Stimulated activated CD8-positive, alpha-beta memory T cell treated with anti-CD3 and anti-CD28 coated beads, Interleukin-7, amount 100 ng/mL, for 4 hours (primary cell): Measurements from ENCODE around the gene PRM1.

Experiments
- DNase-seq, 2 donors: peaks; one replicate each; pipeline ENCODE4 v3.0.0-alpha.2; 2020; ENCODE audit warnings: low read depth in 2 of 2

Gene PRM1

GRCh38 chr16:11280616-11281522 lies at the start of gene PRM1:
Gene PRM1, minus strand, starts transcription at chr16:11281330. Its CDS starts 92 bp downstream, at chr16:11281238.
- no peak for DNase-seq

DNA sequence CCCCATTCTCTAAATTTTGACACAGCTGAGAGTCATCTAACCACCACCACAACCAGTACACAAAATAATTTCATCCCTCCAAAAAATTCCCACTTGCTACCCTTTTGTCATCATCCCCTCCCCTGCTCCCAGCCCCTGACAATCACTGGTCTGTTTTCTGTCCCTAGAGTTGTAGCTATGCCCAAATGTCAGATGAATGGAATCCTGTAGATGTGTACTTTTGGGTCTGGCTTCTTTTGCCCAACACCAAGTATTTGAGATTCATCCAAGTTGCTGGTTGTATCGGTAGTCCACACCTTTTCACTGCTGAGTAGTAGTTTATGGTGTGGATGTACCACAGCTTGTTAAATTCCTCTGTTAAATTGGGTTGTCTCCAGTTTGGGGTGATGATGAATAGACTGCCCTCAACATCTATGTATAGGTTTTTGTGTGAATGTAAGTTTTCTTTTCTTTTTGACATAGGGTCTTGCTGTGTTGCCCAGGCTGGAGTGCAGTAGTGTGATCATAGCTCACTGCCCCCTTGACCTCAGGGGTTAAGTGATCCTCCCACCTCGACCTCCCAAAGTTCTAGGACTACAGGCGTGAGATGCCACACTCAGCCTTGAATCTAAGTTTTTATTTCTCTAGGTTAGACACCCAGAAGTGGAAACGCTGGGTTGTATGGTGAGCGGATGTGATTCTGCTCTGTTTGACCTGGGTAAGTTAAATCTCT lies 49.6 kb upstream of the PRM1 start:
- no peak for DNase-seq

DNA sequence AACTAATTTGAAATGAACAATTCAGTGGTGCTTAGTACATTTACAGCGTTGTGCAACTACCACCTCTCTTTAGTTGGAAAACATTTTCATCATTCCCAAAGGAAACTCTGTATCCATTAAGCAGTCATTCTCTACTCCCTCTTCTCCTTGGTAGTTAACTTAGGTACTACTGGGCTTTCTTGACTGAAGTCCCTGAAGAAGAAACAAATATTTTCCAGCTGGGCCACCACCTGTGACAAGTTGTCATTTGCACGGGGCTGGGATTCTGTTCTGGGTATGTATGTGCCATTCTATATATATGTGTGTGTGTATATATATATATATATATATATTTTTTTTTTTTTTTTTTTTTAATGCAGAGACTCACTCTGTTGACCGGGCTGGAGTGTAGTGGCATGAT lies 48.8 kb upstream of the PRM1 start:
- no peak for DNase-seq

GRCh38 chr16:11329071-11329491 lies 48.0 kb upstream of the PRM1 start:
- DNase-seq: no peak

- peak; percentile 38 to 39 for DNase-seq
These were observed 47.3 kb upstream of the PRM1 start for GRCh38 chr16:11328172-11329070.

DNA sequence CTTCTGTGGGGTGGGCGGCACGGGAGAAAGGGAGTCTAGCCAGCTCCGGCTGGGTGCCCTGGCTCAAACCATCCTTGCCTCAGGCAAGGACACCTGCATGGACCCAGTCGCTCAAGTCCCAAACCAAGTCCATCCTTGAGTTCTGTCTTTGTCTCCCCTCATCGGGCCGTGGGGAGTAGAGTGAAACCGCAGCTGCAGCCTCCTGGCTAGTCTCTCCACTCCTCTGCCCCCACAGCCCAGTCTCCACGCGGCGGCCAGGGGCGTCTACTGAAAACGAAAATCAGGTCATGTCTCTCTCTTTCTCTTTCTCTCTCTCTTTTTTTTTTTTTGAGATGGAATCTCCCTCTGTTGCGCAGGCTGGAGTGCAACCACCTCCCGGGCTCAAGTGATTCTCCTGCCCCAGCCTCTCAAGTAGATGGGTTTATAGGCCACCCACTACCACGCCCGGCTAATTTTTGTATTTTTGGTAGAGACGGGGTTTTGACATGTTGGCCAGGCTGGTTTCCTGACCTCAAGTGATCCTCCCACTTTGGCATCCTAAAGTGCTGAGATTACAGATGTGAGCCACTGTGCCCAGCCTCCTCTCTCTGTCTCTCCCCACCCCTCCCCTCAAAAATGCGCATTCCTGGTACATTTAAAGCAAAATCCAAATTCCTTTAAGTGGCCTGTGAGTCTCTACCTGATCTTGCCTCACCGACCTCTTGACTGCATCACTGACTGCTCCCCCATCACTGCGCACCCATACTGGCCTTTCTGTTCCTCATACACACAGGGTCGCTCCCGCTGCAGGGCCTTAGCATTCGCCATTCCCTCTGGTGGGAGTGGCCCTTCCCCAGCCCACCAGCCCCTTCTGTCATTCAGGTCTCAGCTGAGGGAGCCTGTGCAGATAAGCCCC lies 46.4 kb upstream of the PRM1 start:
- no peak for DNase-seq

GRCh38 chr16:11326737-11327276 lies 45.7 kb upstream of the PRM1 start:
- DNase-seq: no peak

GRCh38 chr16:11326084-11326736 lies 45.1 kb upstream of the PRM1 start:
- DNase-seq: no peak

- no peak for DNase-seq
These were observed 44.4 kb upstream of the PRM1 start for GRCh38 chr16:11325404-11326083.

GRCh38 chr16:11323551-11324336 lies 42.6 kb upstream of the PRM1 start:
- DNase-seq: no peak

GRCh38 chr16:11322823-11323222 lies 41.7 kb upstream of the PRM1 start:
- DNase-seq: no peak

DNA sequence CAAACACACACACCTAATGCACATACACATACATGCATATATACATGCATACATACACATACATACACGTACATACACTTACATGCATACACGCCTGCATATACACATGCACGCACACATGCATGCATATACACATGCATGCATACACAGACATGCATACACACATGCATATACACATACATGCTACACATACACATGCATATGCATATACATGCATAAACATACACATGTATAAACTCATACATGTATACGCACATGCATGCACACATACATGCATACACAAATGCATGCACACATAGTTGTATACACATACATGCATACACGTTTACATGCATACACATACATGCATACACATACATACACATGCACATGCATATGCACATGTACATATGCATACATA lies 40.5 kb upstream of the PRM1 start:
- no peak for DNase-seq

DNA sequence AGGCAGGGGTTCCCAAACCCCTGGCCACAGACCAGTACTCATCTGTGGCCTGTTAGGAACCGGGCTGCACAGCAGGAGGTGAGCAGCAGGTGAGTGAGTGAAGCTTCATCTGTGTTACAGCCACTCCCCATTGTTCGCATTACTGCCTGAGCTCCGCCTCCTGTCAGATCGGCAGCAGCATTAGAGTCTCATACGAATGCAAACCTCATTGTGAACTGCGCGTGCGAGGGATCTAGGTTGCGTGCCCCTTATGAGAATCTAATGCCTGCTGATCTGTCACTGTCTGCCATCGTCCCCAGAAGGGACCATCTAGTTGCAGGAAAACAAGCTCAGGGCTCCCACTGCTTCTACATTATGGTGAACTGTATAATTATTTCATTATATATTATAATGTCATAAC lies 39.0 kb upstream of the PRM1 start:
- no peak for DNase-seq

DNA sequence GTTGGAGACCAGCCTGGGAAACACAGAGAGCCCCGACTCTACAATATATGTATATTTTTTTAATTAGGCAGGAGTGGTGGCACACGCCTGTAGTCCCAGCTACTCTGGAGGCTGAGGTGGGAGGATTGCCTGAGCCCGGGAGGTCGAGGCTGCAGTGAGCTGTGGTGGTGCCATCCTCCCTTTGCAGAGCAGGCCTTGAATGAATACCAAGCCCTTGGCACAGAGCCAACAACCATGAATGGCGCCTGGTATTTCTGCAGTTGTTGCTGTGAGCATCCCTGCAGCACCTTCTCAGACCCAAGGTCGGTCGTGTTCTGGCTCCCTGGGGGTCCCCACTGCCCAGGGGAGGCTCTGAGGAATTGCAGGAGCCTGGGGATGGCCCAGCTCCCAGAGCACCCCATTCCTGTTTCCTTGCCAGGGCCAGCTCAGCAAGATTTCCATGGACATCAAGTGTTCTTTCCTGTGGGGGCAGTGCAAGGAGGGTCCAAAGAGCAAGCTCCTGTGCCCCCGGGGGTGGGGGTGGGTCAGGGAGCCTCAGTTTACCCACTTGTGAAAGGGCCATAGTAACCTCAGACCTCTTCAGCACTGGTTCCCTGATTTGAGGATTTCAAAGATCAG lies 38.5 kb upstream of the PRM1 start:
- no peak for DNase-seq

- DNase-seq: no peak
These were observed 37.7 kb upstream of the PRM1 start for GRCh38 chr16:11318817-11319216.

GRCh38 chr16:11316331-11317015 lies 35.3 kb upstream of the PRM1 start:
- DNase-seq: no peak

DNA sequence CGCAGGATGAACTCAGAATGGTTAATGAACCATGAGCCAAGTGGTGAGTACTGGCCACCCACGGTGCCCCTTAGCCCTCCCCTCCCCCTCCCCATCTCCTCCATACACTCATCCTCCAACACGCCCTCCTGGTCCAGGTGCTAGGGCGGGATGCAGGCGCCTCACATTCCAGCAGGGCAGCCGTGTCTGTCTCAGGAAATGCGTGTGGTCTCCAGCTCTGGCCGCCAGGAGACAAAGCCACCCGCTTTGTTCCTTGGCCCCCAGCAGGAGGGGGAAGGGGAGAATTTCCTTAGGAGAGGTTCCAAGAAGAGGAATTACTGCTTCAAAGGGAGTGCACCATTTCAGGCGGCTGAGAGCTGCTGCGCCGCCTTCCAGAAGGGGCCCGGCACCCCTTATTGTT lies 34.4 kb upstream of the PRM1 start:
- DNase-seq: no peak
